Endothelial cell of umbilical vein (primary cell): ENCODE measurements around the gene SPRYD4.

ENCODE experiments used
- CTCF ChIP-seq, 2 donors: IDR thresholded peaks; 1 replicate in 1 of 2; 2 replicates in 1 of 2; pipeline ENCODE4 v1.5.1; 2011; ENCODE audit warnings: low read length in 2 of 2, mild to moderate bottlenecking in 2 of 2, moderate library complexity in 2 of 2, control low read depth in 1 of 2, inconsistent platforms in 1 of 2, low read depth in 1 of 2; ENCODE audit not compliant: insufficient read depth in 1 of 2; ENCODE audit errors: extremely low read depth in 1 of 2
- POLR2A ChIP-seq: IDR thresholded peaks from 2 replicates; pipeline ENCODE4 v1.6.1; 2012; ENCODE audit warnings: low read depth, mild to moderate bottlenecking, control low read depth, low read length

- TF ChIP-seq POLR2A (no peak), CTCF (IDR thresholded peaks at IDR 0.05; ENCODE audit: extremely low read depth in 1 of 2, insufficient read depth in 1 of 2, low read depth in 1 of 2, low read length in 2 of 2) (no peak)
Measured at GRCh38 chr12:56420411-56420810, 48.0 kb upstream of the SPRYD4 start.
